Heart right ventricle (tissue), 16 donors: ENCODE measurements around the gene BZW2. TPM values are rescaled to one million over a fixed set of nuclear protein-coding genes. Genes with fewer than 3 reads are reported as not detected.

Experiments
- ATAC-seq, 8 donors: fragments of 200-7000 bp; cut with Tn5 transposase; one replicate each; pipeline ENCODE4 v1.9.1; 2020; ENCODE audit warnings: mild to moderate bottlenecking in 8 of 8, moderate library complexity in 8 of 8, moderate number of reproducible peaks in 1 of 8
- DNase-seq, 2 donors: peaks; one replicate each; pipeline ENCODE4 v3.0.0-alpha.2; 2020
- H3K27ac ChIP-seq, 10 donors: fragments of 200-600 bp; sonication (generic) in 2 of 10; one replicate each; pipeline versions ENCODE4 v1.5.0 to v1.8.0; 2020 to 2022; ENCODE audit warnings: mild to moderate bottlenecking in 3 of 10
- H3K27me3 ChIP-seq, 7 donors: fragments of 200-600 bp; one replicate each; pipeline ENCODE4 v1.8.0; 2021 to 2022; ENCODE audit warnings: mild to moderate bottlenecking in 2 of 7
- H3K36me3 ChIP-seq, 9 donors: fragments of 200-600 bp; sonication (generic) in 1 of 9; one replicate each; pipeline versions ENCODE4 v1.5.0 to v1.8.0; 2020 to 2022; ENCODE audit warnings: mild to moderate bottlenecking in 2 of 9
- H3K4me1 ChIP-seq, 9 donors: fragments of 200-600 bp; sonication (generic) in 1 of 9; one replicate each; pipeline versions ENCODE4 v1.5.0 to v1.8.0; 2020 to 2022; ENCODE audit warnings: mild to moderate bottlenecking in 4 of 9
- H3K4me3 ChIP-seq, 10 donors: fragments of 200-600 bp; sonication (generic) in 2 of 10; one replicate each; pipeline versions ENCODE4 v1.5.0 to v1.8.0; 2020 to 2022; ENCODE audit warnings: mild to moderate bottlenecking in 7 of 10, moderate library complexity in 2 of 10
- H3K9me3 ChIP-seq, 11 donors: fragments of 200-600 bp in 10 of 11; sonication (generic) in 2 of 11; one replicate each; pipeline versions ENCODE4 v1.5.0 to v1.8.0; 2013 to 2022; ENCODE audit warnings: mild to moderate bottlenecking in 2 of 11, control low read depth in 1 of 11, moderate library complexity in 1 of 11
- CTCF ChIP-seq, 9 donors: fragments of 200-600 bp; sonication (generic) in 2 of 9; IDR thresholded peaks; one replicate each; pipeline versions ENCODE4 v1.5.0 to v1.8.0; 2021 to 2022; ENCODE audit warnings: antibody characterized with exemption in 9 of 9, mild to moderate bottlenecking in 5 of 9, moderate library complexity in 1 of 9
- WGBS, 2 donors: extraction: QIAGEN DNeasy Blood & Tissue Kit; methylation state at CpG; one replicate each; pipeline ENCODE4 v1.1.7; 2013; ENCODE audit warnings: inconsistent platforms in 1 of 2; 5-methylcytosine and 5-hydroxymethylcytosine counted together
- intact Hi-C, 10 donors: fragments of 100-400 bp; cut with DNase I; formaldehyde crosslinking; loops; one replicate each; pipeline versions ENCODE4 v1.11.1 to v1.14.2; 2022
- polyA plus RNA-seq, 2 donors: library from polyadenylated mRNA; stranded (reverse); fragments of 200-250 nt; gene quantifications; one replicate each; pipeline ENCODE4 v1.2.3, GENCODE V29; 2013
- total RNA-seq, 10 donors: library from RNA; stranded (reverse); fragmentation: NEBNext Ultra II Directional in 3 of 10; extraction: Animal tissue kit (Norgen Biotek cat#: 25700) in 3 of 10; gene quantifications; one replicate each; pipeline versions ENCODE4 v1.2.1 to v1.2.4, GENCODE V29; 2021 to 2023
- donor health status: Arrhythmogenic right ventricular cardiomyopathy.
- donor health status: ischemic (EF 13 %, LVEDD 7.1; RV severe dilation, severe dysfunction).
- donor health status: healthy with polysubstance abuse.
- donor health status: DM: no; HTN: yes; CAD: no.
- donor health status: DM: no; HTN: no; CAD: no.
- donor health status: ischemic (EF 25% LVEDD 6.9; RV normal size, moderate dysfunction).
- donor health status: ischemic (EF 25% LVEDD 5.7; RV mildly dilated, moderate dysfunction).
- donor health status: healthy.
- donor health status: DM: yes; HTN: yes; CAD: no.
- donor health status: Ischemic cardiomyopathy.
- donor health status: ischemic (EF 35%, LVEDD 5.7; RV mildly dilated, moderate dysfunction).
- donor health status: nonischemic (EF 11% LVEDD 7.7; RV severe dilation, severe dysfunction).
- donor health status: DM: yes; HTN: yes; CAD: no.
- donor health status: PGD.
- donor health status: ischemic (EF 29% LVEDD 5.4; RV normal size, mild dysfunction).
- donor health status: nonischemic (EF 23%, LVEDD 6.1; RV moderate dilation, normal function).

Gene BZW2
- total and polyA plus RNA-seq, 12 donors: 147 to 470 (median 337) TPM

- TF ChIP-seq CTCF (IDR thresholded peaks at IDR 0.05): no peak
- Histone ChIP-seq H3K4me3 (no peak overlapping the region), H3K36me3 (no peaks in the 10 kb centered on the region), H3K4me1 (peaks cover 2 to 78% (median 68%) of the 10 kb centered on the region in 9 donors), H3K27ac (peak overlapping the region in 8 of 10 donors; percentile 13 to 98 (median 92)), H3K9me3 (no peaks in the 10 kb centered on the region), H3K27me3 (no peaks in the 10 kb centered on the region)
- intact Hi-C loops: loop anchor here in 3 of 10 donors (2.0 to 10.0 kb wide), 4 partner anchors 14 to 103 kb away; partner anchors contain the start of gene TSPAN13 (in 1 of the 3)
- WGBS, 2 donors: 46 to 58% methylated on average over 1 of the region's 1 CpG
- ATAC-seq (no peak), DNase-seq (no peak)
Measured at GRCh38 chr7:16649196-16649595, 3.2 kb downstream of the BZW2 start.

- no peaks in the 10 kb centered on the region for H3K9me3 ChIP-seq
- no peaks in the 10 kb centered on the region for H3K27me3 ChIP-seq
- peak overlapping the region in 1 of 10 donors; percentile 10 for H3K4me3 ChIP-seq
- H3K36me3 ChIP-seq: no peaks in the 10 kb centered on the region
- H3K27ac ChIP-seq: peak overlapping the region in 8 of 10 donors; percentile 5 to 98 (median 92)
- ATAC-seq (no peak), DNase-seq (no peak)
- intact Hi-C loops: no loop called here
- peaks cover 0 to 76% (median 67%) of the 10 kb centered on the region in 9 donors for H3K4me1 ChIP-seq
- WGBS, 2 donors: 36 to 53% methylated on average over 2 of the region's 2 CpGs
- TF ChIP-seq CTCF (IDR thresholded peaks at IDR 0.05): no peak
Measured at GRCh38 chr7:16650266-16650665, 4.3 kb downstream of the BZW2 start.

GRCh38 chr7:16651396-16652239, 5.6 kb downstream of the BZW2 start:
- WGBS, 2 donors: 47 to 57% methylated on average over 9 of the region's 9 CpGs
- Histone ChIP-seq H3K4me3 (no peak overlapping the region), H3K36me3 (no peaks in the 10 kb centered on the region), H3K27me3 (no peaks in the 10 kb centered on the region), H3K4me1 (peaks cover 0 to 86% (median 73%) of the 10 kb centered on the region in 9 donors), H3K27ac (peak overlapping the region in 8 of 10 donors; percentile 41 to 98 (median 90)), H3K9me3 (no peaks in the 10 kb centered on the region)
- ATAC-seq: peak in 7 of 8 donors; percentile 16 to 63 (median 50)
- intact Hi-C loops: no loop called here
- no peak for DNase-seq
- TF ChIP-seq CTCF (IDR thresholded peaks at IDR 0.05): no peak

- WGBS, 2 donors: 66 to 69% methylated on average over 7 of the region's 7 CpGs
- peak in 6 of 8 donors; percentile 37 to 67 (median 55) for ATAC-seq
Measured at GRCh38 chr7:16652240-16652583, 6.2 kb downstream of the BZW2 start.

More at GRCh38 chr7:16652240-16652583, 6.2 kb downstream of the BZW2 start:
- no peaks in the 10 kb centered on the region for H3K36me3 ChIP-seq
- intact Hi-C loops: no loop called here
- H3K4me3 ChIP-seq: no peak overlapping the region
- no peak for DNase-seq
- peaks cover 0 to 85% (median 68%) of the 10 kb centered on the region in 9 donors for H3K4me1 ChIP-seq
- no peaks in the 10 kb centered on the region for H3K9me3 ChIP-seq
- no peaks in the 10 kb centered on the region for H3K27me3 ChIP-seq
- peak overlapping the region in 9 of 10 donors; percentile 28 to 98 (median 72) for H3K27ac ChIP-seq
- TF ChIP-seq CTCF (IDR thresholded peaks at IDR 0.05): no peak
